NCI-H2196 treated with DMSO at 0.1 percent for 48 hours (cell line): Measurements from ENCODE around the gene AHCYL2.
"Not testable (repeated sequence)": the region's sequence is repeated elsewhere in the genome, so short reads cannot be mapped to it uniquely, and the experiment has no call there.

ENCODE experiments used
- DNase-seq: peaks from one replicate; lab custom pipeline; 2025; ENCODE audit not compliant: unreplicated experiment; lab: John Stamatoyannopoulos, UW

The AHCYL2 gene

DNA sequence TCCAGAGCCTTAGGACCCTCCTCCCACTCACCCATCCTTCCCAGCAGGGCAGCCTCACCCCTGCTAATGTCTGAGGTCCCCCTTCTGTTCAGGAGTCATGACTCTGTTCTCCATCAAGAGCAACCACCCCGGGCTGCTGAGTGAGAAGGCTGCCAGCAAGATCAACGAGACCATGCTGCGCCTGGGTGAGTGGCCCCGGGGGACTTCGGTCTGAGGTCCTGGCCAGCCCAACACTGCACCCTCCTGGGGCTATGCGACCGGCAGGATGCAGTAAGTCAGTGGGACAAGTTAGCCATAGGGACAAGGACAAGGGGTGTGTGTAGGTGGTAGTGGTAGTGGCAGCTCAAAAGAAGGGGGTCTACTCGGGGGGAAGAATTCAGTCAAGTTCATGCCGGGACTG lies 16.2 kb upstream of the AHCYL2 start:
- DNase-seq: no peak

DNA sequence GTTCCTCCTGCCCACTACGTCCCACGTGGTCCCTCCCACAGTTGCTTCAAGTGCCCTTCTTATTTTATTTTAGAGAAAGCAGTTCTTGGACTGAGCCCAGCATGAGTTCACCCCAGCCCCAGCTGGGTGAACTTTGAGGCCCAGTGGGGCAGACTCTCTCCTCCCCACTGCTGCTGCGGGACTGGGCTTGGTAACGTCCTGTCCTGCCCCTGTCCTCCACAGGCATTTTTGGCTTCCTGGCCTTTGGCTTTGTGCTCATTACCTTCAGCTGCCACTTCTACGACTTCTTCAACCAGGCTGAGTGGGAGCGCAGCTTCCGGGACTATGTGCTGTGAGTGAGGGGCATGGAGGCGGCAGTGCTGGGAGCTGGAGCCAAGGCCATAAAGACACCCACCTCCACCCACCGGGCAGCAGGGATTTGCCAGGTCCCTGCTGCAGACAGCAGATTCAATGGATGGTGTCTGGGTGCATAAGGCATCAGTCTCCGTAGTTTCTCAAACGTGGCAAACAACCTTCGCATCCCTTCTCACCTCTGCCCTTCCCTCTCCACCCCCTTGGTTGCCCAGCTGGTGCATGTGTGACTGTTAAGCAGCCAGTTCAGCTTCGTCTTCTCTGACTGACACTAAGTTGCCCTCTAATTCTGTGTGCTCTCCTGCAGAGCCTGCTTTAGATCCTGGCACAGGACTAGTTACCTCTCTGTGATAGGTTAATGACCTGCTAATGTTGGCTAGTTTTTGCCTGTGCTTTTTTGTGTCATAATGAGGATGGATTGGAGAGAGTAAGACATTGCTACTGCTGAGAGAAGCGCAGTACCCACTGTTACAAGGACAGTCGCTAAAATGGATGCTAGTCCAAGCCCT lies 15.5 kb upstream of the AHCYL2 start:
- DNase-seq: no peak

DNA sequence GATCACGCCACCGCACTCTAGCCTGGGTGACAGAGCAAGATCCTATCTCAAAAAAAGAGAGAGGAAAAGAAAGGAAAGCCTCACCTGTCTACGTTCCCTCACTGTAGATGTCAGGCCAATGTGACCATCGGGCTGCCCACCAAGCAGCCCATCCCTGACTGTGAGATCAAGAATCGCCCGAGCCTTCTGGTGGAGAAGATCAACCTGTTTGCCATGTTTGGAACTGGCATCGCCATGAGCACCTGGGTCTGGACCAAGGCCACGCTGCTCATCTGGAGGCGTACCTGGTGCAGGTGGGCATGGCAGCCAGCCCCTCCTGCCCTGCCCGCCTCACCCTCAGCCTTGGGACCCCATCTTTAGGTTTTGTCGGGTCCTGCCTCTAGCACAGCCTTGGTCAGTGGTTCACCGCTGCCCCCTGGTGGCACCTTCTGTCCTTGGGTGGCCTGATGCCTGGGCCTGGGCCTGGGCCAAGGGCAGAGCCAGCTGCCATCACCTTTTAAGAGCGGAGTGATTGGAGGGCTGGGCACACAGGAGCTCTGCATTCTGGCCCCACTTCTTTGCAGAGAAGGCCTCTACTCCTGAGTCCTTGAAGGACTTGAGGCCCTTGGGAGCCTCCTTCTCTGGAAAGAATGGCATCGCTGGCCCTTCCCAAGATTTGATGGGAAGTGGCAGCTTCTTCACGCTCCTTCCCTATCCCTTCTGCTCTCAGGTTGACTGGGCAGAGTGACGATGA lies 14.4 kb upstream of the AHCYL2 start:
- DNase-seq: peak; percentile 37

DNA sequence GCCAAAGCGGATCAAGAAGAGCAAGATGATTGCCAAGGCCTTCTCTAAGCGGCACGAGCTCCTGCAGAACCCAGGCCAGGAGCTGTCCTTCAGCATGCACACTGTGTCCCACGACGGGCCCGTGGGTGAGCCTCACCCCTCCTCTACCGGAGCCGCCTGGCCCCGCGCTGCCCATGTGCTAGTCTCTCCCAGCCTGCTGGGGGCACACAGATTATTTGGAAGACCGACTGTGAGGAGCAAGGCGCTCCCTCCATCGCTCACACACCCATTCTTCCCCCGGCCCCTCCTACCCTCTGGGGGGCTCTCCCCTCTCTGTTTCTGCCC lies 13.9 kb upstream of the AHCYL2 start:
- DNase-seq: no peak

DNA sequence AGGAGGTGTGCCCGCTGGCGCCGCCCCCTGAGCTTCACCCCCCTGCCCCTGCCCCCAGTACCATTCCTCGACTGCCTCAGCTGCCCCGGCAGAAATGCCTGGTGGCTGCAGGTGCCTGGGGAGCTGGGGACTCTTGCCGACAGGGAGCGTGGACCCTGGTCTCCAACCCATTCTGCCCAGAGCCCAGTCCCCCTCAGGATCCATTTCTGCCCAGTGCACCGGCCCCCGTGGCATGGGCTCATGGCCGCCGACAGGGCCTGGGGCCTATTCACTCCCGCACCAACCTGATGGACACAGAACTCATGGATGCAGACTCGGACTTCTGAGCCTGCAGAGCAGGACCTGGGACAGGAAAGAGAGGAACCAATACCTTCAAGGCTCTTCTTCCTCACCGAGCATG lies 12.7 kb upstream of the AHCYL2 start:
- DNase-seq: no peak

DNA sequence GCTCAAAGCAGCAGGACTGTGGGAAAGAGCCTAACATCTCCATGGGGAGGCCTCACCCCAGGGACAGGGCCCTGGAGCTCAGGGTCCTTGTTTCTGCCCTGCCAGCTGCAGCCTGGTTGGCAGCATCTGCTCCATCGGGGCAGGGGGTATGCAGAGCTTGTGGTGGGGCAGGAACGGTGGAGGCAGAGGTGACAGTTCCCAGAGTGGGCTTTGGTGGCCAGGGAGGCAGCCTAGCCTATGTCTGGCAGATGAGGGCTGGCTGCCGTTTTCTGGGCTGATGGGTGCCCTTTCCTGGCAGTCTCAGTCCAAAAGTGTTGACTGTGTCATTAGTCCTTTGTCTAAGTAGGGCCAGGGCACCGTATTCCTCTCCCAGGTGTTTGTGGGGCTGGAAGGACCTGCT lies 12.2 kb upstream of the AHCYL2 start:
- DNase-seq: no peak

DNA sequence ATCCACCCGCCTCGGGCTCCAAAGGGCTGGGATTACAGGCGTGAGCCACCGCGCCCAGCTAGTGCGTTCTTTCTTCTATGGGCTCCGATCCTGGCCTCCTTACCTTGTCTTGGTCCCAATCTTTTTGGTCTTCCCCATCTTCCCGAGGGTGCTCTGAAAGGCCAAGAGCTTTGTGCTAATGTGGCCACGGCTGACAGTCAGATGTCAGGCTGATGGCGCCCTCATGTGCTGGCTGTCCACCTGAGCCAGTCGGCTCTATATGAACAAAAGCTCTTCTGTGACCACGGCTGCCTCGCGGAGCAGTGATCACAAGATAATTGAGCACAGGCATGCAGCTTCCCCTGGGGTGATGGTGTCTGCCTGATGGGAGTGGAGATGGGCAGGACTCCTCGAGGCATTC lies 11.0 kb upstream of the AHCYL2 start:
- DNase-seq: peak; percentile 6

DNA sequence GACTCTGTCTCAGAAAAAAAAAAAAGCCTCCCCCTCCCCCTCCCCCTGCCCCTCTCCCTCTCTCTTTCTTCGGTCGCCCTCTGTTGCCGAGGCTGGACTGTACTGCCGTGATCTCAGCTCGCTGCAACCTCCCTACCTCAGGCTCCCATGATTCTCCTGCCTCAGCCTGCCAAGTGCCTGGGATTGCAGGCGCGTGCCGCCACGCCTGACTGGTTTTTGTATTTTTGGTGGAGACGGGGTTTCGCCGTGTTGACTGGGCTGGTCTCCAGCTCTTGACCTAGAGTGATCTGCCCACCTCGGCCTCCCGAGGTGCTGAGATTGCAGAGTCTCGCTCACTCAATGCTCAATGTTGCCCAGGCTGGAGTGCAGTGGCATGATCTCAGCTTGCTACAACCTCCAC lies 9.1 kb upstream of the AHCYL2 start:
- not testable (repeated sequence) for DNase-seq

DNA sequence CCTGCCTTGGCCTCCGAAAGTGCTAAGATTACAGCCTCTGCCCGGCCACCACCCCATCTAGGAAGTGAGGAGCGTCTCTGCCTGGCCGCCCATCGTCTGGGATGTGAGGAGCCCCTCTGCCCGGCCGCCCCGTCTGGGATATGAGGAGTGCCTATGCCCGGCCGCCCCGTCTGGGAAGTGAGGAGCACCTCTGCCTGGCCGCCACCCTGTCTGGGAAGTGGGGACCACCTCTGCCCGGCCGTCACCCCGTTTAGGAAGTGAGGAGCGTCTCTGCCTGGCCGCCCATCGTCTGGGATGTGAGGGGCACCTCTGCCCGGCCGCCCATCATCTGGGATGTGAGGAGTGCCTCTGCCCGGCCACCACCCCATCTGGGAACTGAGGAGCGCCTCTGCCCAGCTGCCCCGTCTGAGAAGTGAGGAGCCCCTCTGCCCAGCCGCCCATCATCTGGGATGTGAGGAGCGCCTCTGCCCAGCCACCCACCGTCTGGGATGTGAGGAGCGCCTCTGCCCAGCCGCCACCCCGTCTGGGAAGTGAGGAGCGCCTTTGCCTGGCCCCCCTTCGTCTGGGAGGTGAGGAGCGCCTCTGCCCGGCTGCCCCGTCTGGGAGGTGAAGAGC lies 8.6 kb upstream of the AHCYL2 start:
- not testable (repeated sequence) for DNase-seq

DNA sequence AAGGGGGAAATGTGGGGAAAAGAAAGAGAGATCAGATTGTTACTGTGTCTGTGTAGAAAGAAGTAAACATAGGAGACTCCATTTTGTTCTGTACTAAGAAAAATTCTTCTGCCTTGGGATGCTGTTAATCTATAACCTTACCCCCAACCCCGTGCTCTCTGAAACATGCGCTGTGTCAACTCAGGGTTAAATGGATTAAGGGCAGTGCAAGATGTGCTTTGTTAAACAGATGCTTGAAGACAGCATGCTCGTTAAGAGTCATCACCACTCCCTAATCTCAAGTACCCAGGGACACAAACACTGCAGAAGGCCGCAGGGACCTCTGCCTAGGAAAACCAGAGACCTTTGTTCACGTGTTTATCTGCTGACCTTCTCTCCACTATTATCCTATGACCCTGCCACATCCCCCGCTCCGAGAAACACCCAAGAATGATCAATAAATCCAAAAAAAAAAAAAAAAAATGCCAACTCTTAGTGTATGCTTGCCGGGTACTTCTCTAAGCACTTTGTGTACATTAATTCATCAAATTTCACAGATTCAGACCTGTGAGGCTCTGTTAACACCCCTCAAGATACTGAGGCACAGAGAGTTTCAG lies 7.9 kb upstream of the AHCYL2 start:
- DNase-seq: not testable (repeated sequence)

DNA sequence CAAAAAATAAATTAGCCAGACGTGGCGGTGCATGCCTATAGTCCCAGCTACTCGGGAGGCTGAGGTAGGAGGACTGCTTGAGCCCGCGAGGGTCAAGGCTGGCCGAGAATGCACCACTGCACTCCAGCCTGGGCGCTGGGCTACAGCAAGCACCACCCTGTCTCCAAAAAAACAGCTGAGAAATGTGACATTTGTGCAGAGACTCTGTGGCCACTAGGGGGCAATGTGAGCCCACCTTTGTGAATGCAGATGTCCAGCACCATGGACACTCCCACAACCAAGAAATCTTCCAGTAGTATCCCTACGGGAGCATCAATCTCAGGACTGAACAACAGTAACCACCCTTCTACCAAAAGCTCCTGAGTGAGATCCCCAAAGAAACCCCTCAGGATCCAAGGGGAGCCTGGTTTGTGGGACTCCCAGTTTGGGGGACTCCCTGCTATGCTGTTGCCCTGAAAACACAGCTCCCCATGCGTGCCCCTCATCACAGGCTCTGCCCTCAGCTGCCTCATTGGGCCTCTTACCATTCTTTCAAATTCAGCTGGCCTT lies 6.2 kb upstream of the AHCYL2 start:
- peak; percentile 61 for DNase-seq

DNA sequence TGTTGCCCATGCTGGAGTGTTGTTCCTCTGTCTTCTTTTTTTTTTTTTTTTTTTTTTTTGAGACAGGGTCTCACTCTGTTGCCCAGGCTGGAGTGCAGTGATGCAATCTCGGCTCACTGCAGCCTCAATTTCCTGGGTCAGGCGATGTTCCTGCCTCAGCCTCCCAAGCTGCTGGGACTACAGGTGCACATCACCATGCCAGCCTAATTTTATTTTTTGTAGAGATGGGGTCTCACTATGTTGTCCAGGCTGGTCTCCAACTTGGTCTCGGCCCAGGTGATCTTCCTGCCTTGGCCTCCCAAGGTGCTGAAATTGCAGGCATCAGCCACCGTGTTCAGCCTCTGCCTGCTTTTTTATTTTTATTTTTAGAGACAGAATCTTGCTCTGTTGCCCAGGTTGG lies 5.7 kb upstream of the AHCYL2 start:
- not testable (repeated sequence) for DNase-seq

DNA sequence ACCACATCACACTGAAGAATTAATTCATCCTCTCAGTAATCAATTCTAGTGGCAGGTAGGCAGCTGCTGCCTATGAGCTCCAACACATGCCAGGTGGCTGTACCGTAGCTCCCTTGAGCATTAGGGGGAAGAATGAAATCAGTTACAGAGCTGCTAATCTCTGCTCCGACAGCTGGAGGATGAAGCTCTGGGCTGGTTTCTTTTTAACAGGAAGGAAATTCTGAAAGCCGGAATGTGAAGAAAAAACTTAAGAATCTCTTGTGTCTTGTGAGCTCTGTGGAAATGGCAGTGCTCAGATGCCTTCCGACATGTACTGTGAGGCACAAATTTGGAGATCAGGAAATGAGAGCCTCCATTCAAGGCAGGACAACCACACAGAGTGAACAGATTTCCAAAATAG lies 2.8 kb upstream of the AHCYL2 start:
- no peak for DNase-seq

DNA sequence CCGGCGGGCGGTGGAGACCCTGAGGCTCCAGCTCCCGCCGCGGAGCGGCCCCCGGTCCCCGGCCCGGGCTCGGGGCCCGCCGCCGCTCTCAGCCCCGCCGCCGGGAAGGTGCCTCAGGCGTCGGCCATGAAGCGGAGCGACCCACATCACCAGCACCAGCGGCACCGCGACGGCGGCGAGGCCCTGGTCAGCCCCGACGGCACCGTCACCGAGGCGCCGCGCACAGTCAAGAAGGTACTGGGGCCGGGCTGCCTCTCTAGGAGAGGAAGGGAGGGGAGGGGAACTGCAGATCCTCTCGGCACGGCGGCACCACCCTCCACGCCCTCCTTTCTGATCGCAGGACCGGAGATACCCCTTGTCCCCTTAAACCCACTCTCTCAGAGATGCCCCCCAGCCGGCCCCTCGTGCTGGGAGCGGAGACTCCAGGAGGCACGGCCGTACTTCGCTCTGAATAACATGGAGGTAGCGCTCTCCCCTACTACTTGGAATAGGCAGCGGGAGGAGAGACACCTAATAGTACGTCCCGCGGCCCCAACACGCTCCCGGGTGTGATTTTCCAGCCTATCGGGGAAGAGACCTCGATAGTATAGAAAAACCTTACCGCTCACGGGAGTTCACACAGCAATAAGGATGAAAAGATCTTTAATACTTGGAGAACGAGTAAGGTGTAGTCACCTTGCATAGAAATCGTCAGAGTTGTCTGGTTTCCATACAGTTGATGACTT lies 538 bp downstream of the AHCYL2 start:
- DNase-seq: no peak

DNA sequence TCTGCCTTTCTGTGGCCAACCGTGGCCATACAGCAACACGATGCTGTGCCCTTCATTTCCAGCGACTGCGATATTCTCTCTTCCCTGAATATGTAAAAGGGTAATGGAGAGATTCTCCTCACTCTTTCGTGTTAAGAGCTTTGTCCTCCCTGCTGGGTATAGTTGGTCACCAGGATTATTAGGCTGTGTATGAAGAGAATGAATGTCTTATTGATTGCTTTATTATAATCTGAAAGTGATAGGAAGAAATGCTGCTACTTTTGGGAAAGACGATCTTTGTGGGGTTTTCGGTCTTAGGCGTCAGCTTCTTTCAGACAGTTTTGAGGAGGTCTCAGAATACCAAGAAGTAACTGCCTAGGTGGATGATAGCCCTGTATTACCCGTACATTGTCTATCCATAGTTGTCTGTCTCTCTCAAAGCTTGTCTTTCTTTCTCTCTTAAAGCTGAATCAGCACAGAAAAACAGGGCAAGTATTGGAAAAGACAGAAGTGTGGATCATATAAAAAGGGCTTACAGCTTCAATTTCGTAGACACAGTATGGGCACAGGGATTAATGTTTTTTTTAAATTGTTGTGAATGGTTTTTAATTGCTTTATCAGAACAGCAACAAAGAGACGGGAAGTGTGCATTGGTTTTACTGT lies 1.2 kb downstream of the AHCYL2 start:
- no peak for DNase-seq

DNA sequence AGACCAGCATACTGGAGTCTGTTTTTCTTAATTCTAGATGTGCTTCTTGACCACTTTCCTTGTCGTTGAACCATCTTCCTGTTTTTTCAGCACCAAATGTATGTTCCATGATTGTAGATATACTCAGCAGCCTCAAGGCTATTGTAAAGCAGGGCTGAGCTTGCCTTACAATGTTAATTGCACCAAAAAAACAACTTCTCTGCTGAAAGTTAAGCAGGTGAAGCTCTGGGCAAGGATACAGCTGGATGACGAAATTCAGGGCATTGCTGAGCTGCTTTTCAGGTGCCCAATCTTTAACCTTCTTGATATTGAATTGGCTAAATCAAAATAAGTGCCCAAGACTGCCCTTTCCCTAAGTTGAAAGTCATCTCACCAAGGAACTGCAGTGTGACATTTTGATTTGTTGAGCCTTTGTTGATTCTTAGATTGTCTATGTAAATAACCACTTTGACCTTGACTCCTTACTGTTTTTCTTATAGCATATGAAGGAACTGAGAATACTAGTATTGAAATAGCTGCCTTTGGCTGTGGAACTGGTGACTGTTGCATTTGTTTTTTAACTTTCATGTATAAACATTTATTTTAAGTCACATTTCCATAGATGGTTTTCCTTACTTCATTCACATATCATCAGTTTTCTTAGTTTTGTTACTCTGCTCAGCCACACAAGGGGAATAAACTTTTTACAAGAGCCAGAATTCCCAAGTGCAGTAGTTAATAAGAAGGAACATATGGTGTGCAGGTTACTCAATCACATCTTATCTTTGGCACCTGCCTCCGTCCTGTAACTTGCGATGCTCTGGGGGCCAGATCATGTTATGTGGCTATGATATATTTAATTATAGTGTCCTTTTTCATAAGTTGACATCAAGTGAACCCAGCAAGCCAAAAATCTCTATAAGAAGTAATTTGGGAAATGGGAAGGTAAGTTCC lies 3.1 kb downstream of the AHCYL2 start:
- no peak for DNase-seq

DNA sequence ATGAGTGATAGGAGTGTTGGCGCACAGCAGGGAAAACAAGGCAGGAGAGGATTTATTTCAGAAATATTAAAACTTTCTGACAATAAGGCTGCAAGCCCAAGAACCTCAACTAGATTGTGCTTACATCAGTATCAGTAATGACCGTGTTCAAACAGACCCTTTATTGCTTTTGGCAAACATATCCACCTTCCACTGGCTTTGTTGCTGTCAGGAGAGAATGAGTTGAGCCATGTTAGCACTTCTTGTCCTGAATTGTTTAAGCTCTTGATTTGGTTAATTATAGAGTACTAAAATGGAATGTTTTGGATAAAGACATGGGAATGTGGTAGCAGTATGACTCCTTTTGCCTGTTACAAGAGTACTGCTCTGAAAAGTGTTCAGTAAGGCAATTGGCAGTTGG lies 3.8 kb downstream of the AHCYL2 start:
- DNase-seq: no peak

DNA sequence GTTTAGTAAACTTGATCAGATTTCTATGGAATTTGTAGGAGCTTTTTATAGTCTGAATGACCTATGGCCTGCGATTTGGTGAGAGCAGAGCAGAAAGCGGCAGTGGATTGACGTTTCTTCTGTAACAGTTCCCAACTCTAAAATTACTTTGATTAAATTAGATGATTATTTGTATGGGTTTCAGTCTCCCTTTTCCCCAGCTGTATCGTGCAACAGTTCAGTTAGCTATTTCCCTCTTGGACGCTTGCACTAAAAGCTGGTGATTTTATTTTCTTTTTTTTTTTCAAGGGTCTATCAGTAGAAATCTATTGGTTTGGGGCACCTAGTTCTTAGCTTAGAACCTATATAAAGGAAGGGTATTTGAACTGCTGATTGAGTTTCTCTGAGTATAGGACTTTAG lies 6.8 kb downstream of the AHCYL2 start:
- no peak for DNase-seq

DNA sequence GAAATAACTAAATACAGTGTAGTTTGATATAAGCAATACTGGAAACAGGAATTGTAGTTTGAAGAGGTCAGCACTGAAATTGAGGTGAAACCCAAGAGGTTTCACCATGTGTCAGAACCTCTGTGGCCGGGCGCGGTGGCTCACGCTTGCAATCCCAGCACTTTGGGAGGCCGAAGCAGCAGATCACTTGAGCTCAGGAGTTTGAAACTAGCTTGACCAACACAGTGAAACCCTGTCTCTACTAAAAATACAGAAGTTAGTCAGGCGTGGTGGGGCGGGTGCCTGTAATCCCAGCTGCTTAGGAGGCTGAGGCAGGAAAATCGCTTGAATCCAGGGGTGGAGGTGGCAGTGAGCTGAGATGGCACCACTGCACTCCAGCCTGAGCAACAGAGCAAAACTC lies 13.7 kb downstream of the AHCYL2 start:
- DNase-seq: no peak
